K562 (cell line): Measurements from ENCODE around the gene ADAMTS6. TPM values are rescaled to one million over a fixed set of nuclear protein-coding genes. Genes with fewer than 3 reads are reported as not detected.

ENCODE experiments used
- AFF1 ChIP-seq, 2 experiments: fragments of 450-650 bp; IDR thresholded peaks; 2 replicates each; pipeline ENCODE4 v1.6.1; 2018; ENCODE audit warnings: mild to moderate bottlenecking in 2 of 2, low read depth in 1 of 2; ENCODE audit not compliant: partially characterized antibody in 2 of 2
- ARID4B ChIP-seq: sonication (generic); formaldehyde crosslinking; IDR thresholded peaks from 2 replicates; pipeline ENCODE4 v1.8.0; 2022; ENCODE audit warnings: mild to moderate bottlenecking, missing genetic modification reagents
- ARNT ChIP-seq, 2 experiments: fragments of 450-650 bp; IDR thresholded peaks; 2 replicates each; pipeline ENCODE4 v1.6.1; 2016; ENCODE audit warnings: mild to moderate bottlenecking in 1 of 2
- CEBPB ChIP-seq: fragments of 450-650 bp; IDR thresholded peaks from 2 replicates; pipeline ENCODE4 v1.6.1; 2016; ENCODE audit warnings: missing genetic modification characterization, missing compliant biosample characterization
- CXXC5 ChIP-seq: fragments of 250-450 bp; sonication (Bioruptor Pico); IDR thresholded peaks from 2 replicates; pipeline ENCODE4 v1.8.0; 2022; ENCODE audit warnings: inconsistent platforms, mild to moderate bottlenecking, moderate library complexity
- E2F4 ChIP-seq: sonication (generic); formaldehyde crosslinking; IDR thresholded peaks from 2 replicates; pipeline ENCODE4 v1.8.0; 2022; ENCODE audit warnings: mild to moderate bottlenecking, low read depth, missing genetic modification reagents
- EWSR1 ChIP-seq: fragments of 450-650 bp; IDR thresholded peaks from 2 replicates; pipeline ENCODE4 v1.6.1; 2018; ENCODE audit warnings: borderline replicate concordance, mild to moderate bottlenecking, low read depth, moderate library complexity; ENCODE audit not compliant: partially characterized antibody
- FOXJ3 ChIP-seq: sonication (generic); formaldehyde crosslinking; IDR thresholded peaks from 2 replicates; pipeline ENCODE4 v1.4.0; 2020; ENCODE audit warnings: mild to moderate bottlenecking, missing genetic modification reagents
- KAT7 ChIP-seq: sonication (generic); formaldehyde crosslinking; IDR thresholded peaks from 2 replicates; pipeline ENCODE4 v1.8.0; 2022; ENCODE audit warnings: missing genetic modification reagents, mild to moderate bottlenecking, borderline replicate concordance
- KDM5B ChIP-seq: fragments of 200-600 bp; sonication (generic); IDR thresholded peaks from 2 replicates; pipeline ENCODE4 v1.6.1; 2012; ENCODE audit warnings: low read depth, mild to moderate bottlenecking, moderate library complexity, low read length, control low read depth, inconsistent platforms; ENCODE audit not compliant: insufficient replicate concordance
- SIX5 ChIP-seq, 2 experiments: IDR thresholded peaks; 2 replicates each; pipeline ENCODE4 v1.6.1; 2011; ENCODE audit warnings: low read length in 2 of 2, borderline replicate concordance in 1 of 2, low read depth in 1 of 2, mild to moderate bottlenecking in 1 of 2, moderate library complexity in 1 of 2; ENCODE audit not compliant: insufficient read depth in 1 of 2
- STAT5B ChIP-seq: fragments of 250-450 bp; sonication (Bioruptor Pico); IDR thresholded peaks from 2 replicates; pipeline ENCODE4 v1.8.0; 2021; ENCODE audit warnings: mild to moderate bottlenecking, inconsistent platforms
- THAP7 ChIP-seq: fragments of 250-450 bp; sonication (Bioruptor Pico); IDR thresholded peaks from 2 replicates; pipeline ENCODE4 v1.5.0; 2021
- ZFPM2 ChIP-seq: fragments of 250-450 bp; sonication (Bioruptor Pico); IDR thresholded peaks from 2 replicates; pipeline ENCODE4 v1.5.1; 2022; ENCODE audit warnings: mild to moderate bottlenecking
- ZNF165 ChIP-seq: fragments of 250-450 bp; sonication (Bioruptor Pico); IDR thresholded peaks from 2 replicates; pipeline ENCODE4 v1.4.0; 2020; ENCODE audit warnings: borderline replicate concordance
- ZNF384 ChIP-seq: IDR thresholded peaks from 2 replicates; pipeline ENCODE4 v1.6.1; 2012; ENCODE audit warnings: low read depth, low read length, improper control_type of control experiment
- ZNF75A ChIP-seq: fragments of 450-650 bp; formaldehyde crosslinking; IDR thresholded peaks from 2 replicates; pipeline ENCODE4 v1.4.0; 2020; ENCODE audit warnings: mild to moderate bottlenecking
- polyA plus RNA-seq, 8 experiments: library from polyadenylated mRNA; depleted of rRNA in 4 of 8; stranded (reverse) in 5 of 8; unstranded in 3 of 8; fragments of >200 nt; fragmentation: Nextera tagmentation in 2 of 8; fragmentation: Illumina TruSeq in 1 of 8; extraction: Ambion mirVana in 2 of 8; extraction: Trizol in 1 of 8; gene quantifications; 2 replicates each; pipeline versions ENCODE4 v1.2.1 to v1.2.3, GENCODE V29; 2011 to 2014; ENCODE audit warnings: inconsistent platforms in 1 of 8, missing spikeins in 1 of 8
- total RNA-seq, 7 experiments: library from RNA; depleted of rRNA in 6 of 7; stranded (reverse); fragments of >200 nt in 6 of 7; fragmentation: Illumina TruSeq in 2 of 7; extraction: Trizol in 2 of 7; gene quantifications; 2 replicates each; pipeline versions ENCODE4 v1.2.1 to v1.2.3, GENCODE V29; 2011 to 2021; ENCODE audit warnings: low replicate concordance in 1 of 7

ADAMTS6 gene
- total and polyA plus RNA-seq, 9 of the 15 experiments (the other 6 are each of a cell fraction or from before 2014, with no cell fraction given): 0.57 to 5.3 (median 1.5) TPM

GRCh38 chr5:65121880-65122436 is 359.8 kb downstream of the ADAMTS6 start (continued):
- no peak for TF ChIP-seq ARID4B (CRISPR knock-in tag)
- TF ChIP-seq CEBPB (tag): peak; percentile 90
- TF ChIP-seq ZNF165 (CRISPR knock-in tag): no peak
- no peak for TF ChIP-seq ZNF75A (CRISPR knock-in tag)
- TF ChIP-seq STAT5B: no peak
- no peak for TF ChIP-seq ZNF384
- no peak for TF ChIP-seq ZFPM2
- TF ChIP-seq EWSR1: no peak
- TF ChIP-seq CXXC5 (CRISPR knock-in tag): peak; percentile 77
- TF ChIP-seq KDM5B: no peak
- TF ChIP-seq FOXJ3 (CRISPR knock-in tag): no peak
- TF ChIP-seq KAT7 (CRISPR knock-in tag): no peak
- TF ChIP-seq AFF1 (IDR thresholded peaks at IDR 0.05; ENCODE audit: low read depth in 1 of 2, partially characterized antibody in 2 of 2): peak in 1 of 2 experiments; percentile 20
- TF ChIP-seq THAP7: no peak
- no peak for TF ChIP-seq SIX5 (IDR thresholded peaks at IDR 0.05; ENCODE audit: borderline replicate concordance in 1 of 2, insufficient read depth in 1 of 2, low read depth in 1 of 2, low read length in 2 of 2)
- no peak for TF ChIP-seq E2F4
- TF ChIP-seq ARNT (IDR thresholded peaks at IDR 0.05): 0 out of 4 replicates have a peak, but pooled peaks of 1 of the 2 experiments have one; percentile 45
